B cell (primary cell): ENCODE data around the gene PLCE1. TPM values are rescaled to one million over a fixed set of nuclear protein-coding genes. Genes with fewer than 3 reads are reported as not detected.
"Not testable (repeated sequence)": the region's sequence is repeated elsewhere in the genome, so short reads cannot be mapped to it uniquely, and the experiment has no call there.

Source experiments
- ATAC-seq: fragments of 200-7000 bp; cut with Tn5 transposase; one replicate; pipeline ENCODE4 v1.10.0; 2021; ENCODE audit warnings: low read depth, mild to moderate bottlenecking, moderate number of reproducible peaks, moderate library complexity
- CTCF ChIA-PET: fragments of 350-600 bp; sonication (Branson Sonifier 250); formaldehyde crosslinking; loops from one replicate; lab custom pipeline; 2021; ENCODE audit warnings: antibody characterized with exemption, inconsistent platforms; lab: Charles Lee
- POLR2A ChIA-PET: fragments of 350-600 bp; sonication (Branson Sonifier 250); formaldehyde crosslinking; loops from one replicate; lab custom pipeline; 2021; ENCODE audit warnings: antibody characterized with exemption; lab: Charles Lee
- DNase-seq: peaks from one replicate; pipeline ENCODE4 v3.0.0; 2013
- H2AFZ ChIP-seq: 2 replicates; pipeline ENCODE4 v1.6.1; 2012; ENCODE audit warnings: mild to moderate bottlenecking, low read depth, low read length; ENCODE audit not compliant: insufficient read depth, poor library complexity, severe bottlenecking
- H3K27ac ChIP-seq, 2 donors: 1 replicate in 1 of 2; 2 replicates in 1 of 2; pipeline ENCODE4 v1.5.1; 2012 to 2013; ENCODE audit warnings: low read length in 2 of 2, mild to moderate bottlenecking in 2 of 2, moderate library complexity in 1 of 2
- H3K27me3 ChIP-seq, 4 experiments: fragments of 200-600 bp in 1 of 4; sonication (generic) in 1 of 4; replicated peaks in 1 of 4; 1 replicate in 2 of 4; 2 replicates in 2 of 4; pipeline versions ENCODE4 v1.6.1 to v1.7.0; 2013 to 2016; ENCODE audit warnings: low read length in 3 of 4, mild to moderate bottlenecking in 2 of 4, mixed read lengths in 1 of 4, moderate library complexity in 1 of 4; ENCODE audit not compliant: insufficient read depth in 4 of 4, control insufficient read depth in 3 of 4; ENCODE audit errors: control extremely low read depth in 1 of 4
- H3K36me3 ChIP-seq, 2 experiments: replicated peaks in 1 of 2; 1 replicate in 1 of 2; 2 replicates in 1 of 2; pipeline versions ENCODE4 v1.6.1 to v1.7.1; 2013; ENCODE audit warnings: low read length in 1 of 2; ENCODE audit not compliant: insufficient read depth in 2 of 2, control insufficient read depth in 1 of 2; ENCODE audit errors: control extremely low read depth in 1 of 2, extremely low read depth in 1 of 2
- H3K4me1 ChIP-seq, 2 donors: fragments of 200-600 bp in 1 of 2; sonication (generic) in 1 of 2; 1 replicate in 1 of 2; 2 replicates in 1 of 2; pipeline versions ENCODE4 v1.5.1 to v1.6.1; 2013 to 2017; ENCODE audit warnings: low read length in 2 of 2; ENCODE audit not compliant: control insufficient read depth in 2 of 2, insufficient read depth in 2 of 2
- H3K4me2 ChIP-seq: replicated peaks from 2 replicates; pipeline ENCODE3; 2012; ENCODE audit warnings: mild to moderate bottlenecking, low read depth, low read length; ENCODE audit not compliant: poor library complexity, severe bottlenecking
- H3K4me3 ChIP-seq, 5 experiments: fragments of 200-600 bp in 1 of 5; sonication (generic) in 1 of 5; 1 replicate in 3 of 5; 2 replicates in 2 of 5; pipeline versions ENCODE4 v1.5.1 to v1.7.0; 2011 to 2016; ENCODE audit warnings: low read length in 4 of 5, mild to moderate bottlenecking in 4 of 5, low read depth in 2 of 5, control low read depth in 1 of 5, moderate library complexity in 1 of 5; ENCODE audit not compliant: insufficient read depth in 1 of 5; ENCODE audit errors: control extremely low read depth in 1 of 5, extremely low read depth in 1 of 5
- H3K79me2 ChIP-seq: fragments of 200-600 bp; sonication (generic); one replicate; pipeline ENCODE4 v1.6.0; 2016; ENCODE audit warnings: low read length; ENCODE audit not compliant: control insufficient read depth, insufficient read depth
- H3K9ac ChIP-seq: fragments of 200-600 bp; sonication (generic); 2 replicates; pipeline ENCODE4 v1.6.1; 2017; ENCODE audit warnings: mild to moderate bottlenecking, low read length, moderate library complexity
- H3K9me3 ChIP-seq, 3 donors: one replicate each; pipeline versions ENCODE4 v1.6.1 to v1.7.1; 2013; ENCODE audit warnings: low read length in 2 of 3; ENCODE audit not compliant: control insufficient read depth in 2 of 3, insufficient read depth in 1 of 3; ENCODE audit errors: control extremely low read depth in 1 of 3
- H4K20me1 ChIP-seq: 2 replicates; pipeline ENCODE4 v1.6.0; 2012; ENCODE audit warnings: mild to moderate bottlenecking, low read length; ENCODE audit not compliant: insufficient read depth, control insufficient read depth, poor library complexity, severe bottlenecking
- H3K27ac Mint-ChIP-seq: one replicate; pipeline ENCODE4 v1.8.0; 2021; ENCODE audit warnings: mixed read lengths
- H3K27me3 Mint-ChIP-seq: one replicate; pipeline ENCODE4 v1.8.0; 2021; ENCODE audit warnings: mixed read lengths
- H3K4me1 Mint-ChIP-seq: one replicate; pipeline ENCODE4 v1.8.0; 2021; ENCODE audit warnings: mixed read lengths
- H3K4me3 Mint-ChIP-seq: one replicate; pipeline ENCODE4 v1.8.0; 2021; ENCODE audit warnings: mixed read lengths
- H3K9me3 Mint-ChIP-seq: one replicate; pipeline ENCODE4 v1.8.0; 2022; ENCODE audit warnings: mixed read lengths; ENCODE audit not compliant: insufficient read depth
- EZH2 ChIP-seq: IDR thresholded peaks from 2 replicates; pipeline ENCODE4 v1.6.1; 2012; ENCODE audit warnings: borderline replicate concordance, low read depth, mild to moderate bottlenecking, moderate library complexity, low read length; ENCODE audit not compliant: insufficient read depth, poor library complexity, severe bottlenecking
- WGBS: methylation state at CpG from one replicate; pipeline ENCODE4 v1.1.5; 2013; ENCODE audit warnings: missing lambda C conversion rate; ENCODE audit not compliant: insufficient coverage; 5-methylcytosine and 5-hydroxymethylcytosine counted together
- intact Hi-C: fragments of 100-400 bp; cut with micrococcal nuclease; formaldehyde crosslinking; loops from one replicate; pipeline ENCODE4 v1.10.0; 2022
- polyA plus RNA-seq: library from polyadenylated mRNA; depleted of rRNA; stranded (reverse); fragments of >200 nt; gene quantifications from 2 replicates; pipeline ENCODE4 v1.2.3, GENCODE V29; 2012
- total RNA-seq, 2 donors: library from RNA; stranded (reverse); fragments of 120-200 nt in 1 of 2; gene quantifications; 1 replicate in 1 of 2; 2 replicates in 1 of 2; pipeline versions ENCODE4 v1.2.3 to v1.2.4, GENCODE V29; 2013 to 2022
- TF ChIP-seq, protein P1 (sequence below): fragments of 200-600 bp; IDR thresholded peaks from one replicate; pipeline ENCODE4 v1.8.0; 2022; ENCODE audit warnings: antibody characterized with exemption, mild to moderate bottlenecking

PLCE1 gene
- total and polyA plus RNA-seq, 2 donors (not counting 1 experiment from before 2014, with no cell fraction given), result not detected

DNA sequence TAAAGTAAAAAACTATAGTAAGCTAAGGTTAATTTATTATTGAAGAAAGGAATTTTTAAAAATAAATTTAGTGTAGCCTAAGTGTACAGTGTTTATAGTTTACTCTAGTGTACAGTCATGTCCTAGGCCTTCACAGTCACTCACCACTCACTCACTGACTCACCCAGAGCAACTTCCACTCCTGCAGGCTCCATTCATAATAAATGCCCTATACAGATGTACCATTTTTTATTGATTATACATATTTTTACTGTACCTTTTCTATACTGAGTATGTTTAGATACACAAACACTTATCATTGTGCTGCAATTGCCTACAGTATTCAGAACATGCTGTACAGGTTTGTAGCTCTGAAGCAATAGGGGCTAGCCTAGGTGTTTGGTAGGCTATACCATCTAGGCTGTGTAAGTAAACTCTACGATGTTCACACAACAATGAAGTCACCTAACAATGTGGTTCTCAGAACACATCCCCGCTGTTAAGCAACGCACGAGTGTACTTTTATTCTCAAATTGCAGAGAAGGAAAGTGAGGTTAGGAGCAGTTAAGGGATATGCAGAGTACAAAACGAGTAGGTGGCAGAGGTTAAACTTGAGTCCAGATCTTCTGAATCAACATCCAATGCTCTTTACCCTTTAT lies 38.9 kb upstream of the PLCE1 start:
- H3K4me3 Mint-ChIP-seq, result no peak overlapping the region
- WGBS, result no CpG with 5 or more reads among the region's 5 CpGs
- TF ChIP-seq, protein P1, sequence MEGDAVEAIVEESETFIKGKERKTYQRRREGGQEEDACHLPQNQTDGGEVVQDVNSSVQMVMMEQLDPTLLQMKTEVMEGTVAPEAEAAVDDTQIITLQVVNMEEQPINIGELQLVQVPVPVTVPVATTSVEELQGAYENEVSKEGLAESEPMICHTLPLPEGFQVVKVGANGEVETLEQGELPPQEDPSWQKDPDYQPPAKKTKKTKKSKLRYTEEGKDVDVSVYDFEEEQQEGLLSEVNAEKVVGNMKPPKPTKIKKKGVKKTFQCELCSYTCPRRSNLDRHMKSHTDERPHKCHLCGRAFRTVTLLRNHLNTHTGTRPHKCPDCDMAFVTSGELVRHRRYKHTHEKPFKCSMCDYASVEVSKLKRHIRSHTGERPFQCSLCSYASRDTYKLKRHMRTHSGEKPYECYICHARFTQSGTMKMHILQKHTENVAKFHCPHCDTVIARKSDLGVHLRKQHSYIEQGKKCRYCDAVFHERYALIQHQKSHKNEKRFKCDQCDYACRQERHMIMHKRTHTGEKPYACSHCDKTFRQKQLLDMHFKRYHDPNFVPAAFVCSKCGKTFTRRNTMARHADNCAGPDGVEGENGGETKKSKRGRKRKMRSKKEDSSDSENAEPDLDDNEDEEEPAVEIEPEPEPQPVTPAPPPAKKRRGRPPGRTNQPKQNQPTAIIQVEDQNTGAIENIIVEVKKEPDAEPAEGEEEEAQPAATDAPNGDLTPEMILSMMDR, result no peak
- no peak for TF ChIP-seq EZH2
- H3K9ac ChIP-seq, result no peak overlapping the region
- DNase-seq, result no peak
- no peaks in the 10 kb centered on the region for H3K9me3 Mint-ChIP-seq
- intact Hi-C loops, result no loop called here
- H2AFZ ChIP-seq, result no peak overlapping the region
- no peak overlapping the region for H3K4me3 ChIP-seq
- H4K20me1 ChIP-seq, result no peaks in the 10 kb centered on the region
- H3K79me2 ChIP-seq, result no peaks in the 10 kb centered on the region
- H3K9me3 ChIP-seq, result no peaks in the 10 kb centered on the region
- no peaks in the 10 kb centered on the region for H3K4me1 Mint-ChIP-seq
- H3K4me2 ChIP-seq, result no peak overlapping the region
- CTCF ChIA-PET, result no interaction called here
- no peak overlapping the region for H3K27ac ChIP-seq
- no peaks in the 10 kb centered on the region for H3K4me1 ChIP-seq
- no peak overlapping the region for H3K27ac Mint-ChIP-seq
- POLR2A ChIA-PET, result no interaction called here
- H3K36me3 ChIP-seq, result no peaks in the 10 kb centered on the region
- no peaks in the 10 kb centered on the region for H3K27me3 Mint-ChIP-seq
- no peaks in the 10 kb centered on the region for H3K27me3 ChIP-seq
- ATAC-seq, result no peak

DNA sequence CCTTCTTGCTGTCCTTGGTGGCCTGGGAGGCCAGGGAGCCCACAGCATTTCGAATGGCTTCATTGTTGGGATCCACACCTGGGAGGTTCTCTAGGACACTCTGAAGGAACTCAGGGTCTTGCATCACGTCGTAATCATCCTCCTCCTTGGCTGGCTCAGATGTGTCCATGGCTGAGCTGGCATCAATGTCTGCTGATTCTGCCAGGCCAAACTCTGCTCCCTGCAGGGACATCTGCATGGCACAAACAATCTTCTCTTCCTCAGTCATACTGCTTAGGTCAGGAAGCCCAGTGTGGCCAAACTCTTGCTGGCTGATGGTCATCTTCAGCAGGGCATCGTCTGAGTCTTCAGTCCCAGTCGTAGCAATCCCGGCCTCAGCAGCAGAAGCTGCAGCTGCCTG lies 34.9 kb upstream of the PLCE1 start:
- Mint-ChIP-seq H3K4me1 (no peaks in the 10 kb centered on the region), H3K27ac (no peak overlapping the region), H3K9me3 (no peaks in the 10 kb centered on the region), H3K4me3 (no peak overlapping the region), H3K27me3 (no peaks in the 10 kb centered on the region)
- Histone ChIP-seq H3K27ac (no peak overlapping the region), H3K36me3 (no peaks in the 10 kb centered on the region), H3K27me3 (no peaks in the 10 kb centered on the region), H2AFZ (no peak overlapping the region), H3K9ac (no peak overlapping the region), H4K20me1 (no peaks in the 10 kb centered on the region), H3K4me3 (no peak overlapping the region), H3K79me2 (no peaks in the 10 kb centered on the region), H3K4me1 (no peaks in the 10 kb centered on the region), H3K9me3 (no peaks in the 10 kb centered on the region), H3K4me2 (no peak overlapping the region)
- ChIA-PET CTCF (no interaction called here), POLR2A (no interaction called here)
- WGBS, result 95% methylated on average over 5 of the region's 6 CpGs
- ATAC-seq (no peak), DNase-seq (no peak)
- intact Hi-C loops, result no loop called here
- TF ChIP-seq, protein P1, result no peak

DNA sequence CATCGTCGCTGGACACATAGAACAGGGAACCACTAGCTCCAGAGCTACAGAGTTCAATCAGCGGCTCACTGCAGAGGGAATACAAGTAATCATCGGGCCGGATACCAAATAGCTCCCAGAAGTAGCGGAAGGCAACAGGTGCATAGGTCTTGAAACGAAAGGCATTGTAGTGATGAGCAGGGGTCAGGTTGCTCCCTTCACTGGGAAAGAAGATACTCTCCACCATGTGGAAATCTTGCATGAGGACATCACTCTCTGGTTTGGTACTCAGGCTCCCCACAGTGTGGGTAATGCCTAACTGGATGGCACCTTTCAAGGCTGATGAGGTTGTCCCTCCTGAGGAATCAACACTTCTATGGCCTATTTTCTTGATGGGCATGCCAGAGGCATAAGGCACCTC lies 32.7 kb upstream of the PLCE1 start:
- WGBS, result 100% methylated on average over 7 of the region's 7 CpGs
- intact Hi-C loops, H2AFZ ChIP-seq, H3K4me1 Mint-ChIP-seq, DNase-seq, H3K9me3 Mint-ChIP-seq, H3K4me2 ChIP-seq, H3K79me2 ChIP-seq, H3K9me3 ChIP-seq, ATAC-seq, CTCF ChIA-PET, H4K20me1 ChIP-seq, H3K27ac Mint-ChIP-seq, H3K9ac ChIP-seq, H3K4me1 ChIP-seq, H3K4me3 Mint-ChIP-seq, H3K27me3 ChIP-seq, H3K4me3 ChIP-seq, H3K27me3 Mint-ChIP-seq, H3K36me3 ChIP-seq, POLR2A ChIA-PET, H3K27ac ChIP-seq: not testable (repeated sequence)
